Ishikawa (cell line): ENCODE results near the gene PDCD1LG2.

ENCODE experiments used
- CEBPB ChIP-seq: IDR thresholded peaks from 2 replicates; pipeline ENCODE4 v1.6.1; 2012
- CREB1 ChIP-seq: IDR thresholded peaks from 2 replicates; pipeline ENCODE4 v1.6.1; 2012; ENCODE audit warnings: low read depth
- EGR1 ChIP-seq: IDR thresholded peaks from 2 replicates; pipeline ENCODE4 v1.6.1; 2012
- EP300 ChIP-seq: IDR thresholded peaks from 2 replicates; pipeline ENCODE4 v1.6.1; 2012; ENCODE audit warnings: borderline replicate concordance
- NFIC ChIP-seq: IDR thresholded peaks from 2 replicates; pipeline ENCODE4 v1.6.1; 2012
- RAD21 ChIP-seq: IDR thresholded peaks from 2 replicates; pipeline ENCODE4 v1.6.1; 2012; ENCODE audit warnings: low read depth
- TEAD4 ChIP-seq: IDR thresholded peaks from 2 replicates; pipeline ENCODE4 v1.6.1; 2012
- ZBTB7A ChIP-seq: IDR thresholded peaks from 2 replicates; pipeline ENCODE4 v1.6.1; 2012; ENCODE audit warnings: low read depth
- TF ChIP-seq, protein P1 (sequence below): IDR thresholded peaks from 2 replicates; pipeline ENCODE4 v1.6.1; 2012; ENCODE audit warnings: low read depth, mild to moderate bottlenecking

GRCh38 chr9:5499889-5500398 is 10.4 kb upstream of the PDCD1LG2 start:
- TF ChIP-seq TEAD4 (no peak), RAD21 (no peak), EGR1 (no peak), EP300 (no peak), NFIC (no peak), ZBTB7A (no peak), CREB1 (no peak), CEBPB (no peak)
- TF ChIP-seq, protein P1, sequence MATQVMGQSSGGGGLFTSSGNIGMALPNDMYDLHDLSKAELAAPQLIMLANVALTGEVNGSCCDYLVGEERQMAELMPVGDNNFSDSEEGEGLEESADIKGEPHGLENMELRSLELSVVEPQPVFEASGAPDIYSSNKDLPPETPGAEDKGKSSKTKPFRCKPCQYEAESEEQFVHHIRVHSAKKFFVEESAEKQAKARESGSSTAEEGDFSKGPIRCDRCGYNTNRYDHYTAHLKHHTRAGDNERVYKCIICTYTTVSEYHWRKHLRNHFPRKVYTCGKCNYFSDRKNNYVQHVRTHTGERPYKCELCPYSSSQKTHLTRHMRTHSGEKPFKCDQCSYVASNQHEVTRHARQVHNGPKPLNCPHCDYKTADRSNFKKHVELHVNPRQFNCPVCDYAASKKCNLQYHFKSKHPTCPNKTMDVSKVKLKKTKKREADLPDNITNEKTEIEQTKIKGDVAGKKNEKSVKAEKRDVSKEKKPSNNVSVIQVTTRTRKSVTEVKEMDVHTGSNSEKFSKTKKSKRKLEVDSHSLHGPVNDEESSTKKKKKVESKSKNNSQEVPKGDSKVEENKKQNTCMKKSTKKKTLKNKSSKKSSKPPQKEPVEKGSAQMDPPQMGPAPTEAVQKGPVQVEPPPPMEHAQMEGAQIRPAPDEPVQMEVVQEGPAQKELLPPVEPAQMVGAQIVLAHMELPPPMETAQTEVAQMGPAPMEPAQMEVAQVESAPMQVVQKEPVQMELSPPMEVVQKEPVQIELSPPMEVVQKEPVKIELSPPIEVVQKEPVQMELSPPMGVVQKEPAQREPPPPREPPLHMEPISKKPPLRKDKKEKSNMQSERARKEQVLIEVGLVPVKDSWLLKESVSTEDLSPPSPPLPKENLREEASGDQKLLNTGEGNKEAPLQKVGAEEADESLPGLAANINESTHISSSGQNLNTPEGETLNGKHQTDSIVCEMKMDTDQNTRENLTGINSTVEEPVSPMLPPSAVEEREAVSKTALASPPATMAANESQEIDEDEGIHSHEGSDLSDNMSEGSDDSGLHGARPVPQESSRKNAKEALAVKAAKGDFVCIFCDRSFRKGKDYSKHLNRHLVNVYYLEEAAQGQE = no peak
